ENCODE measurements around the gene RFNG.

Gene RFNG

DNA sequence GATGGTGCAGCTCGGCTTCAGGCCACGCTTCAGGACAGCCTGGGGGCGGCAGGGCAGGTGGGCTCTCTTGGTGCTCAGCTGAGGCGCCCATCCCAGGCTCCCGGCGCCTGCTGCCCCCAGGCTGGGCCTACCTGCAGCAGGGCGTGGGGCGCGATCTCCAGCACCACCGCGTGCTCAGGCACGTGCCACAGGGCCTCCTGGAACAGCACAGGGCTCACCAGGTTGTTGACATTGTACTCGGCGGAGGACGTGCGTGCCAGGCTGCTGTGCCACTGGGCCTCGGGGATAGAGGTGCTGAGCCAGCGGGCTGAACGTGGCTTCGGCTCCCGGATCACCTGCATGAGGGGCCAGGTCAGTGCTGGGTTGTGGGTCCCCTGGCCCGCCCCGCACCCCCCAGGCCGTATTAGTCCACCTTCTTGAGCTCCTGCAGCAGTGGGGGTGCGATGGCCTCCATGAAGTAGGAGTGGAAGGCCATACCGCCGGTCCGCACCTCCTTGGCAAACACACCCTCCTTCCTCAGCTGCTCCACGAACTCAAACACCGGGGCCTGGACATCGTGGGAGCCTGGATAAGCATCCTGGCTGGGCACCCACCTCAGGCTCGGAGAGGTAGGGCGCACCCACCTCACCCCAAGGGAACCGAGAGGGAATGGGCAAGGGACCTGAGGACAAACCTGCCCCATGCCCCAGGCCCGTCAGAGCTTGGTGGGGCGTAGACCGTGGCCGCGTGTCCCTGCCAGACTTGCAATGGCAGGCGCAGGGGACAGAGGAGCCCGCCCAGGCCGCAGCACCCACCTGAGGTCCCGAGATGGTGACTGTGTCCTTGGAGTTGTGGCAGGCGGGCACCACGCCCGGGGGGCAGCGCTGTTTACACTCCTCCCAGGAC lies 37.5 kb upstream of the RFNG start:
- no peaks in the 10 kb centered on the region for H3K4me1 ChIP-seq (ENCODE audit: control insufficient read depth, insufficient read depth, low read length, poor library complexity, severe bottlenecking)
- no peaks in the 10 kb centered on the region for H3K27me3 ChIP-seq (replicated peaks; ENCODE audit: control insufficient read depth, insufficient read depth, low read length, poor library complexity, severe bottlenecking)
- H3K9me3 ChIP-seq (ENCODE audit: control insufficient read depth, low read length), result no peaks in the 10 kb centered on the region
- no peak overlapping the region for H3K27ac ChIP-seq (ENCODE audit: insufficient read depth, low read length, poor library complexity, severe bottlenecking)
- H3K4me3 ChIP-seq (ENCODE audit: insufficient read depth, low read depth, low read length, poor library complexity, severe bottlenecking), result no peak overlapping the region
- no peak for DNase-seq
- peaks cover 95% of the 10 kb centered on the region for H3K36me3 ChIP-seq (ENCODE audit: control insufficient read depth, insufficient read depth, low read length)

DNA sequence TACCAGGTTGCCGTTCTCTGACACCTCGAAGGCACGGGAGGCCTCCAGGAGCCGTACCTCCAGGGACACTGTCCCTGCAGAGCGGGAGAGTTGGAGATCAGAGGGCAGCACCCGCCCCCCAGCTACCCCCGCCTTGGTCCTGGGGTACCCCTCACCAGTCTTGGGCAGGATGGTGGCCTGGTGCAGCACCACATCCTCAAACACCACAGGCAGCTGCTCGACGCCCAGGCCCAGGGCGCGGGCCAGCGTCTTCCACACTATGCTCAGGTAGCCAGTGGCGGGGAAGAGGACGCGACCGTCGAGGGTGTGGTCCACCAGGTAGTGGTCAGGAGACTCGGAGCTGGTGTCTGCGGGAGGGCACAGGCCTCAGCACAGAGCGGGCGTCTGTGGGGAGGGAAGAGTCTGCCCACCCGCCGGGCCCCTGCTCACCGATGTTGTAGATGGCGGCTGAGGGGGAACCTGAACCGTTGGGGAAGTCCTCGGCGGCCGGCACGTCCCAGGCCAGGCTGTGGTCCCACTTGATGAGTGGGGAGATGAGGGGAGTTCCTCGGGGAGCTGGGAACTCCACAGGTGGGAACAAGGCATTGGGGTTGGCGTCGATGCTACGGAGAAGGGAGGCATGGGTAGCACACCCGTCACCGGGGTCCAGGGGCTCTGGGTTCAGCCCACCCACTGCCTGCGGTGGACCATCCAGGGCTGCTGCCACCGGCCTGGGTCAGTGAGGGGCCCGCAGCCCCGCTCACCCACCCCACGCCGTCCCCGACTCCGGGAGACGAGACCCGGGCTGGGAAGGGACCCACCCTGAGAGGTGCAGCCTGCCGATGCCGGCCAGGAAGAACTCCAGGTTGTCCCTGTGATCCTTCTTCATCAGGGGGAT lies 36.6 kb upstream of the RFNG start:
- DNase-seq, result no peak
- Histone ChIP-seq H3K27me3 (replicated peaks; ENCODE audit: control insufficient read depth, insufficient read depth, low read length, poor library complexity, severe bottlenecking) (no peaks in the 10 kb centered on the region), H3K36me3 (ENCODE audit: control insufficient read depth, insufficient read depth, low read length) (peaks cover 97% of the 10 kb centered on the region)

DNA sequence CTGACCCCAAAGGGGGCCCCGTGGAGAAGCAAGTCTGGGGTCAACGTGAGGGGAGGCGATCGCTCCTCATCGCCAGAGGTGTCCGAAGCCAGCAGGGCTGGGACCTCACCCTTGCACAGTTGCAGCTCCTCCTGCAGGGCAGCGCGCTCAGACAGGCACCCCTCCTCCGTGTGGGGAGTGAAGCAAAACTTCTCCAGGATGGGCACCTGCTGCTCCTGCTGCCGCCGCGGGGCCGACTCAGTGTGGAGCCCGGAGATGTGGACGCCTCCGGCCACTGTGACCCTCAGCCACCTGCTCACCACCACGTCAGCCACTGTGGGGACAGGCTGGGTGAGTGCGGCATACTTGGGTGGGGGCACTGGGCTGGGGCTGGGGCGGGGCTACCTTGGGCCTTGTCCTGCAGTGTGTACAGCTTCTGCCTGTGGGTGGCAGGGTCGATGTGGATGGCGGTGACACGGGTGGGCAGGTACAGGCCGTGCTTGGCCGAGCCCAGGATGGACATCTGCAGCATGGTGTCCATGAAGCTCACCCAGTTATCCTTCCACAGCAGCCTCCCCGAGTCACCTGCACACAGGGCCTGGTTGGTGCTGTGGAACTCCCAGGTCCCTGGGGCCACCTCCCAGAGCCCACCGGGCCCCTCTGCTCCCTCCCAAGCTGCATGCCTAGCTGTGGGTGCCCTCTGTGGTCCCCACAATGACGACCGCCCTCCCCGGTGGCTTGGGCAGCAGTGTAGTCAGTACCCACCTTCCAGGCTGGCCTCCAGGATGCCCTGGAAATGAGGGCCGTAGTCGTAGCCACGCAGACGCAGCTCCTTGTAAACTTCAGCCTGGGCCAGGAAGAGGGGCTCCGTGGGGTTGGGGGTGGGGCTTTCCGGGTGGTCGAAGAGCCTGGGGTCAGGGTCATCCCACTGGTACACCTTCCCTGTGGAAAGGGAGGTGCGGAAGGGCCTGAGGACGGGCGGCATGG lies 35.6 kb upstream of the RFNG start:
- no peaks in the 10 kb centered on the region for H3K9me3 ChIP-seq (ENCODE audit: control insufficient read depth, low read length)
- H3K36me3 ChIP-seq (ENCODE audit: control insufficient read depth, insufficient read depth, low read length), result peaks cover 98% of the 10 kb centered on the region
- no peaks in the 10 kb centered on the region for H3K4me1 ChIP-seq (ENCODE audit: control insufficient read depth, insufficient read depth, low read length, poor library complexity, severe bottlenecking)
- H3K27me3 ChIP-seq (replicated peaks; ENCODE audit: control insufficient read depth, insufficient read depth, low read length, poor library complexity, severe bottlenecking), result no peaks in the 10 kb centered on the region
- no peak for DNase-seq
- H3K4me3 ChIP-seq (ENCODE audit: insufficient read depth, low read depth, low read length, poor library complexity, severe bottlenecking), result no peak overlapping the region
- no peak overlapping the region for H3K27ac ChIP-seq (ENCODE audit: insufficient read depth, low read length, poor library complexity, severe bottlenecking)

More for the DNA sequence above, 36.6 kb upstream of the RFNG start:
- no peaks in the 10 kb centered on the region for H3K4me1 ChIP-seq (ENCODE audit: control insufficient read depth, insufficient read depth, low read length, poor library complexity, severe bottlenecking)
- no peaks in the 10 kb centered on the region for H3K9me3 ChIP-seq (ENCODE audit: control insufficient read depth, low read length)
- no peak overlapping the region for H3K27ac ChIP-seq (ENCODE audit: insufficient read depth, low read length, poor library complexity, severe bottlenecking)
- H3K4me3 ChIP-seq (ENCODE audit: insufficient read depth, low read depth, low read length, poor library complexity, severe bottlenecking), result no peak overlapping the region

DNA sequence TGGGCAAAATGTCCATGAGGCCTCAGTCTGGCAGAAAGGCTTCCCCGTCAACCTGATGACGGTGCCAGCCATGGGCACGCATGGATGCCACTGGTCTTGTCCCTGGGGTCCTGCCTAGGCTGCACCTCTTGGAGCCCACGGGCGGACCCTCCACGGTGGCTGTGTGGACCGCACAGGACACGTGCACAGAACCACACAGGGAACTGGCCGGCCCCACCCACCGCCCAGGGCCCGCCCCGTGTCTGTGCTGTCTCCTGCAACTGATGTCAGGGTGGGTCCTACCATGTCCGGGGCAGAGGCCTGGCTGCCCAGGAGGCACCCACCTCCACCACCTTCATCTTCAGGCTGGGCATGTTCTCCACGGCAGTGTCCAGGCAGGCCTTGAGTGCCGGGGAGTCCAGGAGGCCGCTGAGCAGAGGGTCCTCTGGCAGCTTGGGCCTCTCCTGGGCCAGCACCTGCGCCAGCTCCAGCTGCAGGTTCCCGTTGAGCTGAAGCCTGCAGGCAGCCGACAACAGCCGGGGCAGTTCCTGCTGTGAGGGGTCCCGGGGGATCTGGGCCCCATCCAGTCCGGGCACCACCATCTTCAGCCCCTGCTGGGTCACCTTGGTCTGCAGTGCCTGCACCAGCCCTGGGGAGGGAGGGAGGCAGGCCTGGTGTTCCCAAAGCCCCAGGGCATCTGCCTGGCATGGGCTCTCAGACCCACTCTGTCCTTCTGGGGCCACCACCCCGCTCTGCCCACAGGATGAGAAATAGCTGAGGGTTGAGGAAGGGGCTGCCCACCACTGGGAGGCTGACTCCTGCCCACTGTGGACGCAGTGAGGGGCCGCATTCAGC lies 34.5 kb upstream of the RFNG start:
- DNase-seq, result no peak
- Histone ChIP-seq H3K4me1 (ENCODE audit: control insufficient read depth, insufficient read depth, low read length, poor library complexity, severe bottlenecking) (no peaks in the 10 kb centered on the region), H3K27ac (ENCODE audit: insufficient read depth, low read length, poor library complexity, severe bottlenecking) (no peak overlapping the region), H3K9me3 (ENCODE audit: control insufficient read depth, low read length) (no peaks in the 10 kb centered on the region), H3K4me3 (ENCODE audit: insufficient read depth, low read depth, low read length, poor library complexity, severe bottlenecking) (no peak overlapping the region), H3K36me3 (ENCODE audit: control insufficient read depth, insufficient read depth, low read length) (peaks cover 100% of the 10 kb centered on the region), H3K27me3 (replicated peaks; ENCODE audit: control insufficient read depth, insufficient read depth, low read length, poor library complexity, severe bottlenecking) (no peaks in the 10 kb centered on the region)

DNA sequence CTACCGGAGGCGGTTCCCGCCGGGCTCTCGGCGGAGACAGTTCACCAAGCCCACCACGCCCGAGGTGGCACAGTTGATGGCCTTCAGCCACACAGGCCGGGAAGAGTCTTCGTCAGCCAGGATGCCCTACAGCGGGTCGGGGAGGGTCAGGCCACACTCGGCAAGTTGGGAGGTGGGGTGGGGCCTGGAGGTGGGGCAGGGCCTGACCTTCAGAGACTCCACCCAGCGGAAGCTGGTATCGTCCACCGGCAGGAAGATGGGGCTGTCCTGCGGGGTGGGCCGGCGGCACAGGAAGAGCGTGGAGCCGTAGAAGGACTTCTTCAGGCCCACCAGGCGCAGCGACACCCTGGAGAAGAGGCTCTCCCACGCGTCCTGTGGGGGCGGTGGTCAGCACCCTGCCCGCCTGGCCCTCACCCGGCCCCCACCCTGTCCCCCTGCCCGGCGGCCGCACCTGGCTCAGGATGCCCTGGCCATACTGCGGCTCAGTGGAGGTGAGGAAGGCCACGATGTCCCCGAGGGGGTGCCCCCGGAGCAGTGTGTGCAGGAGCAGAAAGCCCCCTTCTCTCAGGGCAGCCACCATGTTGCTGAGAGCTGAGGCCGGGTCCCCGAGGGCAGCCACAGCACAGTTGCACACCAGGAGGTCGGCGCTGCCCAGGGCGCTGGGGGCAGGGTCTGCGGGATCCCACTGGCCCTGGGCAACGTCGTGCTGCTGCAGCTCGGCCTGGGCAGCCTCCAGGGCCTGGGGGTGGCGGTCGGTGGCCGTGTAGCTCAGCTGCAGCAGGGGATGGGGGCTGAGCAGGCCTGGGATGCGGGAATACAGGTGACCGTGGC lies 33.6 kb upstream of the RFNG start:
- Histone ChIP-seq H3K4me1 (ENCODE audit: control insufficient read depth, insufficient read depth, low read length, poor library complexity, severe bottlenecking) (no peaks in the 10 kb centered on the region), H3K36me3 (ENCODE audit: control insufficient read depth, insufficient read depth, low read length) (peaks cover 100% of the 10 kb centered on the region), H3K9me3 (ENCODE audit: control insufficient read depth, low read length) (no peaks in the 10 kb centered on the region), H3K27ac (ENCODE audit: insufficient read depth, low read length, poor library complexity, severe bottlenecking) (no peak overlapping the region), H3K4me3 (ENCODE audit: insufficient read depth, low read depth, low read length, poor library complexity, severe bottlenecking) (no peak overlapping the region), H3K27me3 (replicated peaks; ENCODE audit: control insufficient read depth, insufficient read depth, low read length, poor library complexity, severe bottlenecking) (no peaks in the 10 kb centered on the region)
- no peak for DNase-seq

DNA sequence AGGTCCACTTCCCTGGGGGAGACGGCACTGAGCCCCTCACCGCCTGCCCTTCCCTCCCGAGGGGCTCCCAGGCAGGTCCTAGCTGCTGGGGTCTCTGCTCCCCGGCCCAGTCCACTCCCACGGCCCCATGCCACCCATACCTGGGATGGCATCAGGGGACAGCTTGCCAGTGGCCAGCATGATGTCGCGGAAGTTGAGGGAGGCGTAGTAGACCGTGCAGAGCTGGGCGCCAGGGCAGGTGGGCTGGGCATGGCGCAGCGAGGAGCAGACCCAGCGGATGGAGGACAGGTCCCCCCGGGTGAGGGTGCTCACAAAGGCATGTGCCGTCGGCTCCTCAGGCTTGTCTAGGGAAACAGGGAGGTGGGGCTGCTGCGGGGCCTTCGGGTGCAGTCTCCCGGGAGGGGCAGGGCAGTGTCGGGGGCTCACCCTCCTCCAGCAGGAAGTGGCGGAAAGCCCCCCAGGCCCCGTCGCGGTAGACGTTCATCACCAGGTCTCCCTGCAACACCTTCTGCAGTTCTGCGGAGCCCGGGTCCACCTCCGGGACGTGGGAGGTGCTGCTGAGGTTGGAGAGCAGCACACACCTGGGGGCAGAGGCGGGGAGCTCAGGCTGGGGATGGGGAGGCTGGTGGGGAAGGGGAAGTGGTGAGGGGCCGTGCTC lies 32.9 kb upstream of the RFNG start:
- Histone ChIP-seq H3K27ac (ENCODE audit: insufficient read depth, low read length, poor library complexity, severe bottlenecking) (no peak overlapping the region), H3K36me3 (ENCODE audit: control insufficient read depth, insufficient read depth, low read length) (peaks cover 100% of the 10 kb centered on the region), H3K9me3 (ENCODE audit: control insufficient read depth, low read length) (no peaks in the 10 kb centered on the region), H3K4me1 (ENCODE audit: control insufficient read depth, insufficient read depth, low read length, poor library complexity, severe bottlenecking) (no peaks in the 10 kb centered on the region), H3K4me3 (ENCODE audit: insufficient read depth, low read depth, low read length, poor library complexity, severe bottlenecking) (no peak overlapping the region), H3K27me3 (replicated peaks; ENCODE audit: control insufficient read depth, insufficient read depth, low read length, poor library complexity, severe bottlenecking) (no peaks in the 10 kb centered on the region)
- no peak for DNase-seq

DNA sequence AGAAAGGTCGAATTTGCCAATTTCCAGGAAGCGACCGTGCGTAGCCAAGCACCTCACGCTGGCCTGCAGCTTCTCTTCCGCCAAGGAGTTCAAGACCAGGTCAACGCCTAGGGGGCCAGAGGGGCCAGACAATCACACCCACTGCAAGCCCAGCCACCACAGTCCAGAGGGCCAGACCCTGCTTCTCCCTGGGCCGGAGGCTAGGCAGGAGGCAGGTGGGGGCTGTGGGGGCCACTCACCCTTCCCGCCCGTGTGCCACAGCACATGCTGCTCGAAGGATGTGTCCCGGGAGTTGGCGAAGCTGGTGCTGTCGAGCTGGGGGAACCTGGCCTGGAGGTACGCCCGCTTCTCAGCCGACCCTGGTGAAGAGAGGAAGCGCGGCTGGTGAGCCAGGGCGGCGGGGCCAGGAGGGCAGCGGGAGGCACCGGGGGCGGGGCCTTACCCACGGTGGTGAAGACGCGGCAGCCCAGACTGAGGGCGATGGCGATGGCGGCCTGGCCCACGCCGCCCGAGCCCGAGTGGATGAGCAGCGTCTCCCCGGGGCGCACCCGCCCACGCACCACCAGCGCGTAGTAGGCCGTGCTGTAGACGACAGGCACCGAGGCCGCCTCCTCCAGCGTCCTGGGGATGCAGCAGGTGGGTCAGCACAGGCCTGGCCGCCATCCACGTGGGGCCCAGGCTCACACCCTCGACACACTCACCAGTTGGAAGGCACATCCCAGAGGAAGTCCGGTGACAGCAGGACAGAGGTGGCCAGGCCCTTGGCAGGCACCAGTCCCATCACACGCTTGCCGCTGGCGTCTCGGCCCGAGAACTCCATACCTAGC lies 32.1 kb upstream of the RFNG start:
- Histone ChIP-seq H3K4me3 (ENCODE audit: insufficient read depth, low read depth, low read length, poor library complexity, severe bottlenecking) (no peak overlapping the region), H3K27me3 (replicated peaks; ENCODE audit: control insufficient read depth, insufficient read depth, low read length, poor library complexity, severe bottlenecking) (no peaks in the 10 kb centered on the region), H3K4me1 (ENCODE audit: control insufficient read depth, insufficient read depth, low read length, poor library complexity, severe bottlenecking) (no peaks in the 10 kb centered on the region), H3K9me3 (ENCODE audit: control insufficient read depth, low read length) (no peaks in the 10 kb centered on the region), H3K36me3 (ENCODE audit: control insufficient read depth, insufficient read depth, low read length) (peaks cover 96% of the 10 kb centered on the region), H3K27ac (ENCODE audit: insufficient read depth, low read length, poor library complexity, severe bottlenecking) (no peak overlapping the region)
- no peak for DNase-seq

DNA sequence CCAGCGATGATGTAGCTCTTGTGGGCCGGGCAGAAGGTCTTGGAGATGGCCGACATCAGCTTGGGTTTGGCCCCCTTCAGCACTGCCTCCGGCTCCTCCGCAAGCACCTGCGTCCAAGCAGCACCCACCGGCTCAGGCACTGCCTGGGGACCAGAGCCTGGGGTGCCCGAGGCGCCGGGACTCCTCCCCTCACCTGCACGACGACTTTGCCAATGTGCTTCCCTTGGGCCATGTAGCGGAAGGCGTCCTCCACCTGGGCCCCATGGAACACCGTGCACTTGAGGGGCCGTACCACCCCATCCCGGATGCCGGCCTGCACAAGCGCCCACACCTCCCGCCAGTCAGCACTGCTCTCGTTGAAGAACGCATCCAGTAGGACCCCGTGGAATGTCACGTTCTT lies 31.4 kb upstream of the RFNG start:
- Histone ChIP-seq H3K27me3 (replicated peaks; ENCODE audit: control insufficient read depth, insufficient read depth, low read length, poor library complexity, severe bottlenecking) (no peaks in the 10 kb centered on the region), H3K9me3 (ENCODE audit: control insufficient read depth, low read length) (no peaks in the 10 kb centered on the region), H3K36me3 (ENCODE audit: control insufficient read depth, insufficient read depth, low read length) (peaks cover 89% of the 10 kb centered on the region), H3K4me3 (ENCODE audit: insufficient read depth, low read depth, low read length, poor library complexity, severe bottlenecking) (no peak overlapping the region), H3K27ac (ENCODE audit: insufficient read depth, low read length, poor library complexity, severe bottlenecking) (no peak overlapping the region), H3K4me1 (ENCODE audit: control insufficient read depth, insufficient read depth, low read length, poor library complexity, severe bottlenecking) (no peaks in the 10 kb centered on the region)
- no peak for DNase-seq

Data from effector memory CD4-positive, alpha-beta T cell (primary cell).